Upper lobe of left lung (tissue), 6 donors: ENCODE results near the gene HPSE. TPM values are rescaled to one million over a fixed set of nuclear protein-coding genes. Genes with fewer than 3 reads are reported as not detected.
A peak's percentile ranks its signal among the peaks of the same experiment; 100 is the strongest.

ENCODE experiments used
- ATAC-seq, 2 donors: fragments of 200-7000 bp; cut with Tn5 transposase; one replicate each; pipeline ENCODE4 v1.9.1; 2022; ENCODE audit warnings: mild to moderate bottlenecking in 2 of 2, moderate library complexity in 2 of 2; ENCODE audit not compliant: low FRiP score in 2 of 2
- DNase-seq, 2 donors: peaks; one replicate each; pipeline ENCODE4 v3.0.0-alpha.2; 2019 to 2020
- H3K27ac ChIP-seq, 4 donors: fragments of 200-600 bp; sonication (generic); one replicate each; pipeline ENCODE4 v1.5.1; 2016 to 2019
- H3K27me3 ChIP-seq, 4 donors: fragments of 200-600 bp; sonication (generic); one replicate each; pipeline ENCODE4 v1.5.1; 2017 to 2019
- H3K36me3 ChIP-seq, 4 donors: fragments of 200-600 bp; sonication (generic); one replicate each; pipeline ENCODE4 v1.5.1; 2016 to 2019
- H3K4me1 ChIP-seq, 4 donors: fragments of 200-600 bp; sonication (generic); one replicate each; pipeline ENCODE4 v1.5.1; 2018 to 2019
- H3K4me3 ChIP-seq, 4 donors: fragments of 200-600 bp; sonication (generic); one replicate each; pipeline ENCODE4 v1.5.1; 2017 to 2019; ENCODE audit warnings: mild to moderate bottlenecking in 2 of 4, moderate library complexity in 1 of 4
- H3K9me3 ChIP-seq, 4 donors: fragments of 200-600 bp; sonication (generic); one replicate each; pipeline ENCODE4 v1.5.1; 2018 to 2019
- CTCF ChIP-seq, 6 experiments: fragments of 450-650 bp in 4 of 6; fragments of 200-600 bp in 2 of 6; sonication (generic) in 2 of 6; IDR thresholded peaks; one replicate each; pipeline ENCODE4 v1.5.1; 2016 to 2019; ENCODE audit warnings: antibody characterized with exemption in 6 of 6
- EP300 ChIP-seq, 4 donors: sonication (generic); formaldehyde crosslinking; IDR thresholded peaks; one replicate each; pipeline ENCODE4 v1.5.1; 2017; ENCODE audit warnings: antibody characterized with exemption in 4 of 4, control low read depth in 2 of 4
- POLR2A ChIP-seq, 4 donors: fragments of 450-650 bp; IDR thresholded peaks; one replicate each; pipeline ENCODE4 v1.5.1; 2016 to 2017; ENCODE audit warnings: antibody characterized with exemption in 4 of 4, mild to moderate bottlenecking in 2 of 4
- POLR2AphosphoS5 ChIP-seq, 2 donors: sonication (generic); formaldehyde crosslinking; IDR thresholded peaks; one replicate each; pipeline ENCODE4 v1.5.1; 2017; ENCODE audit warnings: antibody characterized with exemption in 2 of 2
- WGBS, 2 donors: methylation state at CpG; one replicate each; pipeline ENCODE4 v1.1.5; 2017 to 2018; 5-methylcytosine and 5-hydroxymethylcytosine counted together
- total RNA-seq, 6 donors: library from RNA; depleted of rRNA in 4 of 6; stranded (reverse); fragments of >200 nt in 4 of 6; gene quantifications; one replicate each; pipeline versions ENCODE4 v1.1.0 to v1.2.1, GENCODE V29; 2016 to 2021
- donor health status: DM: no; HTN: no; CAD: no; lungs with moderate emphysema.
- donor health status: DM: no; HTN: yes; CAD: no; lungs with severe emphysema.

The HPSE gene
- total RNA-seq, 6 donors from 2014 or later: 2.1 to 9.1 (median 5.2) TPM

DNA sequence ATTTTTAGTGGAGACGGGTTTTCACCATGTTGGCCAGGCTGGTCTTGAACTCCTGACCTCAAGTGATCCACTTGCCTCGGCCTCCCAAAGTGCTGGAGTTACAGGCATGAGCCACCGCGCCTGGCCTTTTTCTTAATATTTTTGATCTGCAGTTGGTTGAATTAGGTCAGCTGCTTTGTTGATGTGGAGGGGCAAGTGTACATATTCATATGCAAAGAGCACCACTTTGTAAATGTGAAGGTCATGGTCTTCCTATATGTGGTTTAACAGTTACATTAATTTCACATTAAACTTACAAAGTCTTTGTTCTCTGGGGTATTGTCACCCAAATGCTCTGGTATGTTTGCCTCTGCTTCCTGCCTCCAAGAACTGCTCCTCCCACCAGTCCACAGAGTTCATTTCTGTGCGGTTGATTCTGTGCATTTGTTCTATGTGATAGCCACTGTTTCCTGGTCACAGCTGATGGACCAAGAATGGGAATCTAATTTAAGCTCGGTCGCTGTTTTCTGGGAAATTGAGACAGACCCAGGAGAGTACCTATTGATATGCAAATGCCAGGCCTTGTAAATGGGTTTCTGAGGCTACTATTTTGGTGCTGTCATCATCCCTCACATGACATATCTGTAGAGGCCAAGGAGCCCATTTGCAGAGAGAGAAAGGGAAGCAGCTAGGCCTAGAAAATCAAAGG, 26.9 kb upstream of the HPSE start:
- ATAC-seq (no peak), DNase-seq (no peak)
- Histone ChIP-seq H3K4me1 (peaks cover 0 to 10% (median 4%) of the 10 kb centered on the region in 4 donors), H3K4me3 (no peak overlapping the region), H3K27ac (no peak overlapping the region), H3K9me3 (no peaks in the 10 kb centered on the region), H3K27me3 (no peaks in the 10 kb centered on the region), H3K36me3 (no peaks in the 10 kb centered on the region)
- TF ChIP-seq EP300 (IDR thresholded peaks at IDR 0.05) (no peak), CTCF (IDR thresholded peaks at IDR 0.05) (no peak), POLR2A (IDR thresholded peaks at IDR 0.05) (no peak), POLR2AphosphoS5 (IDR thresholded peaks at IDR 0.05) (no peak)
- WGBS, 2 donors: 88 to 91% methylated on average over 7 of the region's 7 CpGs

- Histone ChIP-seq H3K27ac (no peak overlapping the region), H3K4me1 (peaks cover 0 to 13% (median 5%) of the 10 kb centered on the region in 4 donors), H3K36me3 (no peaks in the 10 kb centered on the region), H3K4me3 (no peak overlapping the region), H3K27me3 (no peaks in the 10 kb centered on the region), H3K9me3 (no peaks in the 10 kb centered on the region)
- TF ChIP-seq POLR2A (IDR thresholded peaks at IDR 0.05) (no peak), POLR2AphosphoS5 (IDR thresholded peaks at IDR 0.05) (no peak), EP300 (IDR thresholded peaks at IDR 0.05) (no peak), CTCF (IDR thresholded peaks at IDR 0.05) (no peak)
- no peak for ATAC-seq
- WGBS, 2 donors: 85 to 92% methylated on average over 4 of the region's 4 CpGs
- no peak for DNase-seq
Observed at GRCh38 chr4:83360018-83360417, 25.4 kb upstream of the HPSE start.

GRCh38 chr4:83358410-83358809, 23.8 kb upstream of the HPSE start:
- 48 to 53% methylated on average over 1 of the region's 1 CpG for WGBS, 2 donors
- Histone ChIP-seq H3K27ac (no peak overlapping the region), H3K36me3 (no peaks in the 10 kb centered on the region), H3K9me3 (peaks cover 0 to 6% (median 0%) of the 10 kb centered on the region in 4 donors), H3K4me3 (no peak overlapping the region), H3K27me3 (no peaks in the 10 kb centered on the region), H3K4me1 (peaks cover 0 to 13% (median 5%) of the 10 kb centered on the region in 4 donors)
- DNase-seq (no peak), ATAC-seq (peak in 1 of 2 donors; percentile 35)
- TF ChIP-seq POLR2A (IDR thresholded peaks at IDR 0.05) (no peak), EP300 (IDR thresholded peaks at IDR 0.05) (no peak)

- DNase-seq (no peak), ATAC-seq (peak; percentile 79 to 86)
- Histone ChIP-seq H3K4me1 (peaks cover 0 to 13% (median 5%) of the 10 kb centered on the region in 4 donors), H3K36me3 (no peaks in the 10 kb centered on the region), H3K9me3 (peaks cover 0 to 6% (median 0%) of the 10 kb centered on the region in 4 donors), H3K27me3 (no peaks in the 10 kb centered on the region), H3K27ac (peak overlapping the region; percentile 28 to 72 (median 60)), H3K4me3 (no peak overlapping the region)
- 42 to 54% methylated on average over 4 of the region's 4 CpGs for WGBS, 2 donors
- TF ChIP-seq CTCF (IDR thresholded peaks at IDR 0.05): no peak
- peak in 1 of 2 donors; percentile 23 for TF ChIP-seq POLR2AphosphoS5 (IDR thresholded peaks at IDR 0.05)
- TF ChIP-seq EP300 (IDR thresholded peaks at IDR 0.05): peak in 2 of 4 donors; percentile 29 to 67
Observed at GRCh38 chr4:83356899-83357661, 22.4 kb upstream of the HPSE start.

- H3K27me3 ChIP-seq: no peaks in the 10 kb centered on the region
- DNase-seq (no peak), ATAC-seq (no peak)
- H3K27ac ChIP-seq: no peak overlapping the region
- H3K36me3 ChIP-seq: no peaks in the 10 kb centered on the region
- peaks cover 0 to 13% (median 5%) of the 10 kb centered on the region in 4 donors for H3K4me1 ChIP-seq
- no peak overlapping the region for H3K4me3 ChIP-seq
- 97 to 100% methylated on average over 1 of the region's 1 CpG for WGBS, 2 donors
- TF ChIP-seq CTCF (IDR thresholded peaks at IDR 0.05) (no peak), POLR2A (IDR thresholded peaks at IDR 0.05) (no peak), POLR2AphosphoS5 (IDR thresholded peaks at IDR 0.05) (no peak), EP300 (IDR thresholded peaks at IDR 0.05) (no peak)
- peaks cover 0 to 6% (median 0%) of the 10 kb centered on the region in 4 donors for H3K9me3 ChIP-seq
Observed at GRCh38 chr4:83353516-83353915, 18.9 kb upstream of the HPSE start.
